ENCODE results near the gene ELF5. TPM values are rescaled to one million over a fixed set of nuclear protein-coding genes. Genes with fewer than 3 reads are reported as not detected.

ELF5 gene
- total RNA-seq, 6 experiments from 2014 or later: 0.09 to 0.22 TPM; not detected in 4

DNA sequence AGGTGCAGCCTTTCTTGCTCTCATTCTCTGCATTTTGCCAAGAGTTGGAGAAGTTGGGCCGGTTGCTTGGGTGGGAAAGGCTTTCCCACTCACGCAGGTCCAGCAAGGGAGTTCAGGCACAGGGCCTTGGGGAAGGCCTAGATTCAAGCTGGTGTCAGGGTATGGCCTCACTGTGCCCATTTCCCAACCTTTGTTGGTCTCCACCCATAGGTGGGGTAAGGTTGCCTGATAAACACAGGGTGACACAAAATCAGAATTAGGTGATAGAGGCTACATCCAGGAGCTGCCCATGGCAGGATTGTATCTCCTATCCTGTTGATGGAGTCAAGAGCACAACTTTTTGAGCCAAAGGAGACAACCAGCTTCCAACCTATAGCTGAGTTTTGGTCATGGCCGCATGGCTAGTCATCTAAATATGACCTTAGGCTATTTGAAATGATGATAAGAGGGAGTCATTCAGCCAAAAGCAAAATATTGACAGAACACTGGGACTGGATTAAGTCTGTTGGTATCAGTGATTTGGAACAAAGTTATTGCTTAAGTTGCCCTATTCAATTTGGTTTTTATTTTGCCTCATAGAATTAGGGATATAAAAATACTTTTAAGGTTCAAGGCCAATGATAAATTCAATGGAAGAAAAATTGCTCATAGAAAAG is 54.0 kb downstream of the ELF5 start:
- peaks cover 0 to 79% (median 38%) of the 10 kb centered on the region in 4 donors for H3K36me3 ChIP-seq
- DNase-seq (peak in 1 of 3 donors; percentile 74), ATAC-seq (peak; percentile 70 to 81 (median 80))
- H3K27ac ChIP-seq: peak overlapping the region; percentile 19 to 88 (median 67)
- H3K27me3 ChIP-seq: no peaks in the 10 kb centered on the region
- intact Hi-C loops (cut with DNase I): no loop called here
- no peak overlapping the region for H3K4me3 ChIP-seq
- no peaks in the 10 kb centered on the region for H3K9me3 ChIP-seq
- peaks cover 0 to 93% (median 31%) of the 10 kb centered on the region in 4 donors for H3K4me1 ChIP-seq
- TF ChIP-seq POLR2A (IDR thresholded peaks at IDR 0.05): no peak
- TF ChIP-seq CTCF (IDR thresholded peaks at IDR 0.05): no peak
- 53% methylated on average over 2 of the region's 3 CpGs for WGBS (ENCODE audit: insufficient coverage, low coverage, low lambda C conversion rate, missing lambda C conversion rate)

- no peak overlapping the region for H3K4me3 ChIP-seq
- 64% methylated on average over 4 of the region's 4 CpGs for WGBS (ENCODE audit: insufficient coverage, low coverage, low lambda C conversion rate, missing lambda C conversion rate)
- peak overlapping the region in 2 of 3 donors; percentile 67 to 88 for H3K27ac ChIP-seq
- H3K27me3 ChIP-seq: no peaks in the 10 kb centered on the region
- H3K4me1 ChIP-seq: peaks cover 0 to 98% (median 37%) of the 10 kb centered on the region in 4 donors
- no peak for DNase-seq
- H3K9me3 ChIP-seq: no peaks in the 10 kb centered on the region
- H3K36me3 ChIP-seq: peaks cover 0 to 79% (median 37%) of the 10 kb centered on the region in 4 donors
- intact Hi-C loops (cut with DNase I): no loop called here
- ATAC-seq: no peak
- TF ChIP-seq CTCF (IDR thresholded peaks at IDR 0.05) (no peak), POLR2A (IDR thresholded peaks at IDR 0.05) (no peak)
These were observed 55.1 kb downstream of the ELF5 start for GRCh38 chr11:34458525-34458924.

GRCh38 chr11:34457607-34458006 is 56.0 kb downstream of the ELF5 start:
- peak in 2 of 4 donors; percentile 12 to 48 for ATAC-seq
- H3K4me1 ChIP-seq: peaks cover 0 to 90% (median 36%) of the 10 kb centered on the region in 4 donors
- TF ChIP-seq CTCF (IDR thresholded peaks at IDR 0.05) (no peak), POLR2A (IDR thresholded peaks at IDR 0.05) (no peak)
- peaks cover 0 to 79% (median 38%) of the 10 kb centered on the region in 4 donors for H3K36me3 ChIP-seq
- no peak for DNase-seq
- intact Hi-C loops (cut with DNase I): no loop called here
- no peak overlapping the region for H3K4me3 ChIP-seq
- WGBS (ENCODE audit: insufficient coverage, low coverage, low lambda C conversion rate, missing lambda C conversion rate): 33% methylated on average over 2 of the region's 2 CpGs
- H3K27ac ChIP-seq: peak overlapping the region in 2 of 3 donors; percentile 67 to 88
- no peaks in the 10 kb centered on the region for H3K27me3 ChIP-seq
- no peaks in the 10 kb centered on the region for H3K9me3 ChIP-seq

GRCh38 chr11:34454308-34455032 is 59.1 kb downstream of the ELF5 start:
- Histone ChIP-seq H3K27me3 (no peaks in the 10 kb centered on the region), H3K4me3 (no peak overlapping the region), H3K27ac (no peak overlapping the region), H3K4me1 (peaks cover 0 to 60% (median 23%) of the 10 kb centered on the region in 4 donors), H3K9me3 (no peaks in the 10 kb centered on the region), H3K36me3 (peaks cover 0 to 89% (median 47%) of the 10 kb centered on the region in 4 donors)
- no peak for TF ChIP-seq CTCF (IDR thresholded peaks at IDR 0.05)
- TF ChIP-seq POLR2A (IDR thresholded peaks at IDR 0.05): no peak
- intact Hi-C loops (cut with DNase I): no loop called here
- ATAC-seq (peak in 1 of 4 donors; percentile 12), DNase-seq (no peak)
- WGBS (ENCODE audit: insufficient coverage, low coverage, low lambda C conversion rate, missing lambda C conversion rate): 50% methylated on average over 1 of the region's 1 CpG

Measured in right lobe of liver (tissue), 6 donors.